Fibroblast of lung (primary cell): Measurements from ENCODE around the gene CD82. TPM values are rescaled to one million over a fixed set of nuclear protein-coding genes. Genes with fewer than 3 reads are reported as not detected.

Experiments
- DNase-seq, 2 donors: peaks; one replicate each; pipeline versions ENCODE4 v3.0.0 to v3.0.0-alpha.2; 2010; ENCODE audit warnings: low read depth in 2 of 2
- H2AFZ ChIP-seq: 2 replicates; pipeline ENCODE4 v1.5.1; 2012; ENCODE audit warnings: low read length, control low read depth, inconsistent platforms
- H3K27ac ChIP-seq: 2 replicates; pipeline ENCODE4 v1.5.1; 2011; ENCODE audit warnings: low read length, control low read depth; ENCODE audit not compliant: insufficient read depth
- H3K27me3 ChIP-seq: 2 replicates; pipeline ENCODE4 v1.5.1; 2011; ENCODE audit warnings: mild to moderate bottlenecking, low read length; ENCODE audit not compliant: control insufficient read depth, insufficient read depth
- H3K36me3 ChIP-seq: 2 replicates; pipeline ENCODE4 v1.5.1; 2011; ENCODE audit warnings: low read length; ENCODE audit not compliant: control insufficient read depth, insufficient read depth
- H3K4me1 ChIP-seq: 2 replicates; pipeline ENCODE4 v1.5.1; 2011; ENCODE audit warnings: low read length; ENCODE audit not compliant: control insufficient read depth, insufficient read depth; ENCODE audit errors: extremely low read depth
- H3K4me2 ChIP-seq: 2 replicates; pipeline ENCODE4 v1.5.1; 2011; ENCODE audit warnings: low read length, control low read depth; ENCODE audit not compliant: insufficient read depth; ENCODE audit errors: extremely low read depth
- H3K4me3 ChIP-seq, 4 experiments: fragments of 200-600 bp in 1 of 4; sonication (generic) in 1 of 4; replicated peaks in 1 of 4; 2 replicates each; pipeline ENCODE4 v1.5.1; 2011 to 2016; ENCODE audit warnings: low read length in 4 of 4, low read depth in 3 of 4, mild to moderate bottlenecking in 3 of 4, control low read depth in 2 of 4, inconsistent platforms in 1 of 4, mixed read lengths in 1 of 4; ENCODE audit not compliant: insufficient read depth in 1 of 4; ENCODE audit errors: control extremely low read depth in 1 of 4
- H3K79me2 ChIP-seq: 2 replicates; pipeline ENCODE4 v1.5.1; 2012; ENCODE audit warnings: mild to moderate bottlenecking, low read length, inconsistent platforms; ENCODE audit not compliant: control insufficient read depth, insufficient read depth
- H3K9ac ChIP-seq: 2 replicates; pipeline ENCODE4 v1.5.1; 2011; ENCODE audit warnings: mild to moderate bottlenecking, low read length, control low read depth; ENCODE audit not compliant: insufficient read depth
- H3K9me3 ChIP-seq: 2 replicates; pipeline ENCODE4 v1.5.1; 2012; ENCODE audit warnings: low read depth, low read length; ENCODE audit not compliant: control insufficient read depth, insufficient read depth
- H4K20me1 ChIP-seq: 2 replicates; pipeline ENCODE4 v1.5.1; 2011; ENCODE audit warnings: low read length; ENCODE audit not compliant: control insufficient read depth, insufficient read depth; ENCODE audit errors: extremely low read depth
- EZH2 ChIP-seq: IDR thresholded peaks from 2 replicates; pipeline ENCODE4 v1.5.1; 2012; ENCODE audit warnings: low read length, control low read depth, mild to moderate bottlenecking; ENCODE audit errors: missing control alignments
- polyA plus RNA-seq, 2 donors: library from polyadenylated mRNA; depleted of rRNA in 1 of 2; stranded (reverse) in 1 of 2; unstranded in 1 of 2; fragments of >200 nt; gene quantifications; 2 replicates each; pipeline ENCODE4 v1.2.1, GENCODE V29; 2011 to 2012; ENCODE audit warnings: missing spikeins in 1 of 2
- total RNA-seq: library from RNA; depleted of rRNA; stranded (reverse); fragments of >200 nt; gene quantifications from 2 replicates; pipeline ENCODE4 v1.2.1, GENCODE V29; 2014
- TF ChIP-seq, protein P1 (sequence below), 2 donors: IDR thresholded peaks in 1 of 2; conservative IDR thresholded peaks in 1 of 2; 1 replicate in 1 of 2; 2 replicates in 1 of 2; pipeline ENCODE4 v1.5.1; 2011 to 2012; ENCODE audit warnings: low read length in 2 of 2, control low read depth in 1 of 2, inconsistent platforms in 1 of 2, low read depth in 1 of 2, mild to moderate bottlenecking in 1 of 2

CD82 gene
- total and polyA plus RNA-seq, 2 donors (not counting 1 experiment from before 2014, with no cell fraction given), result 54.2 to 114 TPM

DNA sequence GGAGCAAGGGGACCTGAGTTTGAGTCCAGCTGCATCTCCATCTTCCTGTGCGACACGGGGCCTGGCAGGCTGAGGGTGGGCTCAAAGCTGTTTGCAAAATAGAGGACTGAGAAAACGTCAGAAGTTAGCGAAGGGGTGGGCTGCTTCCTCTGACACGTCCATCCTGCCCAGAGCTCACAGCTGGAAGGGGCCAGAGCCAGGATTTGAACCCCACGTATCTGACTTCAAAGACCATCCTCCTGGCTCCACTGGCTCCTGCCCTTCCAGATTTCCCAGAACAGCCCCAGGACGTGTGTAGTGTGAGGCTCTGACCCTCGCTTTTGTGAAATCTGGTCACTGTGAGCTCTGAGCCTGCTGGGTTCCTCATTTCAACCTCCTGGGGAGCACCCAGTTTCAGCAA is 56.3 kb downstream of the CD82 start:
- no peak for DNase-seq
- Histone ChIP-seq H3K36me3 (no peaks in the 10 kb centered on the region), H3K4me2 (no peak overlapping the region), H2AFZ (no peak overlapping the region), H3K9me3 (no peaks in the 10 kb centered on the region), H4K20me1 (no peaks in the 10 kb centered on the region), H3K4me1 (no peaks in the 10 kb centered on the region), H3K9ac (no peak overlapping the region), H3K27ac (no peak overlapping the region), H3K79me2 (no peaks in the 10 kb centered on the region), H3K27me3 (no peaks in the 10 kb centered on the region), H3K4me3 (no peak overlapping the region)
- no peak for TF ChIP-seq EZH2
- TF ChIP-seq, protein P1, sequence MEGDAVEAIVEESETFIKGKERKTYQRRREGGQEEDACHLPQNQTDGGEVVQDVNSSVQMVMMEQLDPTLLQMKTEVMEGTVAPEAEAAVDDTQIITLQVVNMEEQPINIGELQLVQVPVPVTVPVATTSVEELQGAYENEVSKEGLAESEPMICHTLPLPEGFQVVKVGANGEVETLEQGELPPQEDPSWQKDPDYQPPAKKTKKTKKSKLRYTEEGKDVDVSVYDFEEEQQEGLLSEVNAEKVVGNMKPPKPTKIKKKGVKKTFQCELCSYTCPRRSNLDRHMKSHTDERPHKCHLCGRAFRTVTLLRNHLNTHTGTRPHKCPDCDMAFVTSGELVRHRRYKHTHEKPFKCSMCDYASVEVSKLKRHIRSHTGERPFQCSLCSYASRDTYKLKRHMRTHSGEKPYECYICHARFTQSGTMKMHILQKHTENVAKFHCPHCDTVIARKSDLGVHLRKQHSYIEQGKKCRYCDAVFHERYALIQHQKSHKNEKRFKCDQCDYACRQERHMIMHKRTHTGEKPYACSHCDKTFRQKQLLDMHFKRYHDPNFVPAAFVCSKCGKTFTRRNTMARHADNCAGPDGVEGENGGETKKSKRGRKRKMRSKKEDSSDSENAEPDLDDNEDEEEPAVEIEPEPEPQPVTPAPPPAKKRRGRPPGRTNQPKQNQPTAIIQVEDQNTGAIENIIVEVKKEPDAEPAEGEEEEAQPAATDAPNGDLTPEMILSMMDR (conservative IDR thresholded peaks at IDR 0.05 in 1 of 2, IDR thresholded peaks at IDR 0.05 in 1 of 2; ENCODE audit: low read depth in 1 of 2, low read length in 2 of 2), result no peak

DNA sequence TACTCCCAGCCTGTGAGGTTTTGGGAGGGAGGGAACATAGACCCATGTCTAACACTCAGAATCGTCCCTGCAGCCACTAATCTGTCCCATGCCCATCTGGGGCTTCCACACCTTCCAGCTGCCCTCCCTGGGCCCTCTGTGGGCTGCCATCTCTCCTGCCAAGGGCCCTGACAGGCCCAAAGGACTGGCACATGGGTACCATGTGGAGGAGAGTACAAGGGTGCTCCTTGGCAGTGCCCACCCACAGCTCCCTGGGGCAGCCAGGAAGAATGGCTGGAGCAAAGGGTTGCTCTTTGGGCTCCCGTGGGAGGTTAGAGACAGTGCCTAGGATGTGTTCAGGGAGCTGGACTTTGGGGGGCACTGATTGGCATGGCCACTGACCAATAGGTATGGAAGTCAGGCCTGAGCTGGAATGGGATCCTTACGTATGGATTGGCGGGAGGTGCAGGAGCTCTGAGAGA is 56.8 kb downstream of the CD82 start:
- Histone ChIP-seq H4K20me1 (no peaks in the 10 kb centered on the region), H2AFZ (no peak overlapping the region), H3K27me3 (no peaks in the 10 kb centered on the region), H3K4me3 (no peak overlapping the region), H3K9ac (no peak overlapping the region), H3K79me2 (no peaks in the 10 kb centered on the region), H3K27ac (no peak overlapping the region), H3K36me3 (no peaks in the 10 kb centered on the region), H3K4me1 (no peaks in the 10 kb centered on the region), H3K9me3 (no peaks in the 10 kb centered on the region), H3K4me2 (no peak overlapping the region)
- TF ChIP-seq, protein P1 (conservative IDR thresholded peaks at IDR 0.05 in 1 of 2, IDR thresholded peaks at IDR 0.05 in 1 of 2; ENCODE audit: low read depth in 1 of 2, low read length in 2 of 2), result no peak
- TF ChIP-seq EZH2, result no peak
- no peak for DNase-seq

DNA sequence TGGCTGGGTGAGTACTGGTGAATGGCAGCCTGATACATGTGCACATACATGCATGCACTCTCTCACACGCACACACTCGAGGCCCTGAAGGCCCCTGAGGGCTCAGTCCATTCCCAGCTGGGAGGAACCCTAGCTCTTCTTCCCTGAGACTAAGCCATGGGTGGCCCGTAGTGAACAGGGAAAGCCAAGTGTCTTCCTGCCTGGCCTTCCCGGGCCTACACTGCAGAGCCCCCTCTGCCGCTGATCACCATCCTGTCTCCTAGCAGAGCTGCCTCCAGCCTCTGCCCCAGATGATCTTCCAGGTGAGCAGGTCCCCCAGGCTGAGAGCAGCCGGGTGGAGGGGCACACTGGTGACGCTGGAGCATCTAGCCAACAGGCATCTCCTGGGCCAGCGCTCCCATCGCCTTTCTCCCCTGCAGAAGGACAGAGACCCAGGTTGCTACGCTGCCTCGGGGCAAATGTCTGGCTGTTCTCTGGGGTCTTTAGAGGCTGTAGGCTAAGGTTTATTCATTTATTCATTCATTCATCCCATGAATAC is 57.3 kb downstream of the CD82 start:
- Histone ChIP-seq H2AFZ (no peak overlapping the region), H4K20me1 (no peaks in the 10 kb centered on the region), H3K9ac (no peak overlapping the region), H3K4me1 (no peaks in the 10 kb centered on the region), H3K9me3 (no peaks in the 10 kb centered on the region), H3K4me3 (no peak overlapping the region), H3K36me3 (no peaks in the 10 kb centered on the region), H3K79me2 (no peaks in the 10 kb centered on the region), H3K27ac (no peak overlapping the region), H3K4me2 (no peak overlapping the region), H3K27me3 (no peaks in the 10 kb centered on the region)
- DNase-seq, result no peak
- TF ChIP-seq EZH2, result no peak
- TF ChIP-seq, protein P1 (conservative IDR thresholded peaks at IDR 0.05 in 1 of 2, IDR thresholded peaks at IDR 0.05 in 1 of 2; ENCODE audit: low read depth in 1 of 2, low read length in 2 of 2), result no peak
